NCI-H460 (cell line): Measurements from ENCODE around the gene RBM38. TPM values are rescaled to one million over a fixed set of nuclear protein-coding genes. Genes with fewer than 3 reads are reported as not detected.

Experiments used
- DNase-seq: peaks from one replicate; pipeline ENCODE4 v3.0.0-alpha.2; 2016; ENCODE audit warnings: low read depth; ENCODE audit errors: extremely low read depth
- total RNA-seq: library from RNA; depleted of rRNA; stranded (reverse); fragments of >200 nt; shearing (Covaris generic); gene quantifications from 2 replicates; pipeline ENCODE4 v1.2.3, GENCODE V29; 2014

RBM38 gene
- total RNA-seq, 1 experiment from 2014 or later: 18.2 TPM

DNA sequence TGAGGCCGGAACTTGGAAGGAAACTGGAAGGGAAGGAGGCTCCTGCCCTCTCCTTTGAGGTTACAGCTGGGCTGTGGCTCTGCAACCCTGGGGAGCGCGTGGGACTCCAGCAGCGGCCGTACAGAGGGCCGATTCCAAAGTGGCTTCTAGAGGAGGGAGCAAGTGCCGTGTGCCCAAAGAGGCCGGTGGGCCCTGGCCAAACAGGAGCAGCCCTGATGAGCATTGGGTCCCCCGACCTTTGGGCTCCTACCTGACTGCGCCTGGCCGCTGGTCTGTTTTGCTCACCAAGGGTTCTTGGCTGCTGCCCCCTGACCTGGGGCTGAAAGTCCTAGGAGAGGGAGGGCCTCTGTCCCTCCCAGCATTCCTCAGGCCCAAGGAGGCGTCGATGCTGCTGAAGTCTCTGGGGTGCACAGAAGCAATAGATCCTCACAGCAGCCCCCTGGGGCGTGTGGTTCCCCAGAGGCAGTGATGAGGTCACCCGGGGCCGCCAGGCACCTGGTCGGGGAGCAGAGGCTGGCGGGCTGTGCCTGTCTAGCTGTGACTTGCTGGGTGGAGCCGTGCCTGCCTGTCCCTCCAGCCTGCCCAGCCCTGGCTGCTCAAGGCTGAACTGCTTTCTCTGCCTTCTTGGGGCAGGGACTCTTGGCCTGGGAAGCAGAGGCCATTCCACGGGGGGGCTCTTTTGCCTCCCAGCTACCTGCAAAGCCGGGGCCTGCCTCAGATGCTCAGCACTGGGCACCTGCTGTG lies 9.8 kb downstream of the RBM38 start:
- DNase-seq: no peak

DNA sequence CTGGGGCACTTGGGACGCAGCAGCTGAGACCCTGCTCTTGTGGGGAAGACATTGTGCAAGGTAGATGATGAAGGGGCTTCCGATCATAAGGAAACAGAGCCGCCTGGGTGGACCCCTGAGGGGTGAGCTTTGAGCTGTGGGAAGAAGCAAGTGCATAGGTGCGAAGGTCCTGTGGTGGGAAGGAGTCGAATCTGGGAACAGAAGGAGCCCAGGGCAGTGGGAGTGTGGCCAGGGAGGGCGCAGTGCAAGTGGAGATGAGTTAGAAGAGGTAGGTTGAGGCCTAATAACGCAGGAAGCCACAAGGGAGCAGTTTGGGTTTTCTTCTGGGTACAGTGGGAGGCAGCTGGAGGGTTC lies 10.3 kb downstream of the RBM38 start:
- DNase-seq: no peak

DNA sequence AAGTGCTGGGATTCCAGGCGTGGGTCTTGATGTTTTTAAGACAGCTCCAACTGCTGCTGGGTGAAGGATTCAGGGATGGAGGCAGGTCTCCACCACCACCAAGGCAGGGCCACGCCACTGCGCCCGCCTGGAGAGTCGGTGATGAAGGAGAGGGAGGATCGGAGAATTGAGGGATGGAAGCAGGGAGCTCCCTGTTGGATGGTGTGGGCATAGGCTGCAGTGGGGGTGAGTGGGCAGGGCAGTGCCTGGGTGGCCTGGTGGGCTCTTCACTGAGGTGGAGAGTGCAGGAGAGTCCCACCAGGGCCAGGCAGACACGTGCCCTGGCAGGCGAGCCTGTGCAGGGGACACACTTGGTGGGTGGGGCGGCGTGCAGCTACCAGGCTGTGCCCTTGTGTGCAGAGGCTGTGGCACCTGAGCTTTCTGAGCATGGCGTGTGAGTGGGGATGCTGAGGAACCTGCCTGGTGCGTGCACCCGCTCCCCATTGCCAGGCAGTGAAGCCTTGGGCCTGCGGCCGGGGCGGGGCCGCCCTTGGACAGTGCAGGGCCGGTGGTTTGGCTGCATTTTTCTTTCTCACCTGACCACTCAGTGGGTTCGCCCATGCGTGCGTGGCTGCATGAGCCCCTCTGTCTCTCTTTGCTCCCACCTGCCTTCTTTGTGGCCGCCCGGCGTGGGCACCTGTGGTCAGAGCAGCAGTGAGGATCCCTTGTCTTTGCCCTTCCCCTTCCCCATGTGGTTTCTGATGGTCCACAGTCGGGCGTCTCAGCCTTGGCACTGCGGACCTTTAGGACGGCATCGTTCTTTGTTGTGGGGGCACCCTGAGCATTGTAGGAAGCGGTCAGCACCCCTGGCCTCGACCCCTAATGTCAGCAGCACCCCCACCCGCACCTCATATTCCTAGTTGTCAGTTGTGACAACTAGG lies 11.3 kb downstream of the RBM38 start:
- DNase-seq: no peak

DNA sequence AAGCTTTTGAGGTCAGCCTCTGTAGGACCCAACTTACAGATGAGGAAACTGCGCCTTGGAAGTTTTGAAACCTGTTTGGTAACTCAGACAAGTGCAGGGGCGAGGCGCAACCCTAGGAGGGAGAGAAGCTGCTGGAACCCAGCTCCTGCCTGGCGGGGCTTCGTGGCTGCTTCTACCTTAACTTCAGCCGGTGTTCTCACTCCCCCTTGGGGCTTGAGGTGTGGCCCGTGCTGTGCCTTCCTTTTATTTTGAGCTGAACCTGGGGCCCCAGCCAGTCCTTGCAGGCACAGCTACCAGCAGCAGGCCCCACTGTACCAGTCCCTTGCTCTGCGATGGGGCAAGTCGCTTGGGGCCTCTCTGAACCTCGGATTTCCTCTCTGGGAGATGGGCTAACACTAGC lies 12.0 kb downstream of the RBM38 start:
- DNase-seq: no peak

DNA sequence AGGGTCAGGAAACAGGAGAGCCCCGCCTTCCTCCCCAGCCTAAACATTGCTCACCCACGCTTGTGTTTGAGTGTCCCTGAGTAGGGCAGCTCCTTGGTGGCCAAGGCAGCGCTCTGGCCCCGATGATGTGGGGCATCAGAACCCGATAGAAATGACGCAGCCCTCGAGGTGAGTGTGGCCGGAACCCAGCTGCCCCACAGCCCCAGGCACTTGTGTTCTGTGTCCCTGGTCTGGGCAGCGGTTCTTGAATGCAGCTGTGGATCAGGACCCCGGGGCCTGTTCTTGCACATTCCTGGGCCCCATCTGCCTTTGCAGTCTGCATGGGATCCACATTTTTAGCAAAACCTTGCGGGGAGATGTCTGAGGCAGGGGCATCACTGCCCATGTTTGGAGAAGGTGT lies 12.8 kb downstream of the RBM38 start:
- no peak for DNase-seq

DNA sequence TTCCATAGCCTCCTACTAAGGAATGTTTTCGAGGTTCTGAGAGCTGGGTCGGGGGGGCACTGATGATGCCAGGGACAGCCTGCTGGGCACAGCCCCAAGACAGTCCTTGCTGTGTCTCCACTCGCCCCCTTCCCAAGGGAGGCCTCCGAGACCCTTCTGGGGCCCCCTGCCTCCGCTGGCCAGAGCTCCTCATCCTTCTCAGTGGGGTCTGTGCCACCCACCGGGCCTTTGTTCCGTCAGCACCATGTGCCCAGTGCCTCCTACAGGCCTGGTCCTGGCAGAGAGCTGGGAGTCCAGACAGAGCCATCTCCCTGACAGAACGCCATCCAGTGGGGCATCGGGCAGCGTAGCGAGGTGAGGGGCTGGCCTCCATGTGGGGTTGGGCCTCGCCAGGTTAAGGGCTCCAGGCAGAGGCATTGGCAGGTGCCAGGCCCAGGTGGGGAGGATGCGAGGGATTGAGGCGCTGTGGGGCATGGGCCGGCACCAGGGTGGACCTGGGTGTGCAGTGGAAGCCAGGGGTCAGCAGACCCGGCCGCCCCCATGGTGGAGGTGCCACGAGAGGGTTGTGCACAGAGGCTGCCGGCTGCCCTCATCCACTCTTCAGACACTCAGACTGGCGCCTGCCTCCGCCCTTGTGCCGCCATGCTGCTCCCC lies 13.3 kb downstream of the RBM38 start:
- DNase-seq: no peak

DNA sequence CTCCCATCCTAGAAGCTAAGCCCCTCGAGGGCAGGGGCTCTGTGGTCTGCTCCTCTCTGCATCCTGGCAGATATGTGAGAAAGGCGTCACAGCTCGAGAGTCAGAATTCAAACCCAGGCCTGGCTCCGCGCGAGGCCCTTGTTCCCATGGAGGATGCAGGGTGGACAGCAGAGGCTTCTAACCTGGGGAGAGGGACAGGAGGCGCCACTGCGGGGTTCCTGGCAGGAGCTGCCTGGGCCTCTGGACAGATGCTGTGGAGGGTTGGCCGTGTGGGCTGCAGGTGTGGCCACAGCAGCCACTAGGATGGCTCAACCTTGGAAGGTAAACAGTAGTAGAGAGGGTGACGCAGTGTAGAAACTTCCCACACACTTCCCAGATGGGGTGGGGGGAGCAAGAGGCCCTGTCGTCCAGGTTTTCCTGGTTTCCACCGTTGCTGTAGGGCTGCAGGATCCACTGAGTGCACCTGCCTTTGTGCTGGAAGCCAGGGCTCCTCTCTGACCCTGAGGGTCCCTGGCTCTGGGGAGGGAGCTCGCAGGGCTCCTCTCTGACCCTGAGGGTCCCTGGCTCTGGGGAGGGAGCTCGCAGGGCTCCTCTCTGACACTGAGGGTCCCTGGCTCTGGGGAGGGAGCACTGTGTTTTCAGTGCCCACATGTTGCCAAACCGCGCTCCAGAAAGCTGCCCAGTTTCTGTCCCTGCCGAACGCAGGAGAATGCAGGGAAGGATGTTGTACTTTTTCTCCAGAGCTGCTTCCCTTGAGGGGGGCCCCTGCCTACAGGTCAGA lies 14.2 kb downstream of the RBM38 start:
- no peak for DNase-seq

DNA sequence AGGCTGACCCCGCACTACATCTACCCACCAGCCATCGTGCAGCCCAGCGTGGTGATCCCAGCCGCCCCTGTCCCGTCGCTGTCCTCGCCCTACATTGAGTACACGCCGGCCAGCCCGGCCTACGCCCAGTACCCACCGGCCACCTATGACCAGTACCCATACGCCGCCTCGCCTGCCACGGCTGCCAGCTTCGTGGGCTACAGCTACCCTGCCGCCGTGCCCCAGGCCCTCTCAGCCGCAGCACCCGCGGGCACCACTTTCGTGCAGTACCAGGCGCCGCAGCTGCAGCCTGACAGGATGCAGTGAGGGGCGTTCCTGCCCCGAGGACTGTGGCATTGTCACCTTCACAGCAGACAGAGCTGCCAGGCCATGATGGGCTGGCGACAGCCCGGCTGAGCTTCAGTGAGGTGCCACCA lies 16.4 kb downstream of the RBM38 start:
- DNase-seq: no peak

DNA sequence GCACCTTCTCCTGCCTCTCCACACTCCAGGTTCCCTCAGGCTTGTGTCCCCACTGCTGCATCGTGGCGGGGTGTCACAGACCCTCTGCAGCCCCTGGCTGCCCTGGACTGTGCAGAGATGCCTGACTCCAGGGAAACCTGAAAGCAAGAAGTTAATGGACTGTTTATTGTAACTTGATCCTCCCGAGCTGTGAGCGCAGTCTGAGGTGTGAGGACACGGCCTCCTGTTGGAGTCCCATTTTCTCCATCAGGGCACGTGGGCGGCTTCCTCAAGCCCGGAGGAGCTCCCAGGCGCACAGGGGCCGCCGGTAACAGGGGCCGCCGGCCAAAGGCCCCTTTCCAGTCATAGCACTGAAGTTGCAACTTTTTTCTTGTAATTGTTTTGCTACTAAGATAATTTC lies 16.9 kb downstream of the RBM38 start:
- no peak for DNase-seq

DNA sequence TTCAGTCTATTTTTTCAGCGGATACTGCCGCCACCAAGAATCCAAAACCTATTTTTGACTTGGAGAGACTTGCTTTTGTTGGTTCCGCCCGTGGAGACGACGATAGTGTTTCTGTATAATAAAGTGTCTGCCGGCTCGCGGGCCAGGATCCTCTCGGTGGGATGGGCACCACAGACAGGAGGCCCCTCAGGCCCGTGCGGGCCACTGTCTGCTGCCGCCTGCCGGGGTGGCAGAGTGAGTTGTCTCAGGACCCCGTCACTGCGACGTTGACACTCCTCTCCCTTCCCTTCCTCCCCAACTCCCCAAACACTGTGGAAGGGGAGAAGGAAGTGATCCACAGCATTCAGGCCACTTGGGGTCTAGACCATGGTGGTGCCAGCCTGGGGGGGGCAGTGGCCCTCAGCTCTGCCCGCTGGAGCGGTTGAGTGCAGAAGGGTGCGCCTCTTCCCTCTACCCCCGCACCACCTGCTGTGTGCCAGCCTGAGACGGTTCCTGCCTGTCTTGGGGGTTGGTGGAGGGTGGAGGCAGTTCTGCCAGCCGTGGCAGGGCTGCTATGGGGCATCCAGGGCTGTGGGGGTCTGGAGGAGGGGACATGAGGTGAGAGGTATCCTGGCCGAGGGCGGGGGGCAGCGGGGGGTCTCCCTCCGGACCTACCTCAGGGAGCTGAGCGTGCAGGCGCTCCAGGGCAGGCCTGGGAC lies 17.5 kb downstream of the RBM38 start:
- DNase-seq: no peak

DNA sequence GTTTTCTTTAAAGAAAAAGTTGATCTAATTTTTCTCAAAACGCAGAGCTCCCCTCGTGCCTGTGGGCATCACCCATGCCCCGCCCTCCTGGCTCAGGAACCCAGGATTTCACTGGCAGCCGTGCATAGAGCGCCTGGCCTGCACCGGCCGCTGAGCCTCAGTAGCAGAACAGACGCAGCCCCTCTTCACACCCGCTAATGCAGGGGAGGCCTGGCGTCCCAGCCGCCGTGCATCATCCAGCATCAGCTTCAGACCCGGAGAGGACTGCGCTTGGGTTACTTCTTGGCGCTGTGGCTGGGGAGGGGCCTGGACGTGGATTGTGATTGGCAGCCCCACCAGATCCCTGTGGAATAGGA lies 18.1 kb downstream of the RBM38 start:
- DNase-seq: no peak

DNA sequence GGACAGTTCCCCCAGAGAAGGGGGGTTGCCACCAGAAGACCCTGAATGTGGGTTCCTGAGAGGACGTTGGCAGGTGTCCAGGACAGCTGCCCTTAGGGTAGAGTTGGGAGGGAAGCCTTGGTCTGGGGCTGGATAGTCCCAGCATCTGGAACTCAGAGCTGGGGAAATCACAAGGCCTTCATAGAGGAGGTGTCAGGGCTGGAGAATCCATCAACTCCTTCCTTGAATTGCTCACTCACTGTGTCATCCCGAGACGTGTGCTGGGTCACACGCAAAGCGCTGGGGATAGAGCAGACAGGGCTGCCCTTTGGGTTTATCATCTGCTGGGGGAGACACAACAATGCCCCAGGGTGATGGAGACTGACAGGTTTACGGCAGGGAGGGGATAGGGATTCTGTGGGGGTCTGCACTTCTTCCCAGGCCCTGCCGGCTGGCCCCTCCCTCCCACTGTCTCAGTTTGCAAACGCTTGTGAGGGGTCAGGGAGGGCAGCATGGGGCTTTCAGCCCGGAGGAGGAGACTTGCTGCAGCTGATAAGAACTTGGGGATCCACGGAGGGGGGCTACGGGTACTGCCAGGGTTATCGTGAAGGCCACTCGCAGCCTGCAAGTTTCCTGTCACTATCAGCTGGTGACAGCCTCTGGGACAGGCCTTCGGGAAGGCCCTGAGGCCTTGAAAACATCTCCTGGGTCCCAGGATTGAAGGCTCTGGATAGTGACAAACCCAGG lies 18.6 kb downstream of the RBM38 start:
- DNase-seq: no peak

DNA sequence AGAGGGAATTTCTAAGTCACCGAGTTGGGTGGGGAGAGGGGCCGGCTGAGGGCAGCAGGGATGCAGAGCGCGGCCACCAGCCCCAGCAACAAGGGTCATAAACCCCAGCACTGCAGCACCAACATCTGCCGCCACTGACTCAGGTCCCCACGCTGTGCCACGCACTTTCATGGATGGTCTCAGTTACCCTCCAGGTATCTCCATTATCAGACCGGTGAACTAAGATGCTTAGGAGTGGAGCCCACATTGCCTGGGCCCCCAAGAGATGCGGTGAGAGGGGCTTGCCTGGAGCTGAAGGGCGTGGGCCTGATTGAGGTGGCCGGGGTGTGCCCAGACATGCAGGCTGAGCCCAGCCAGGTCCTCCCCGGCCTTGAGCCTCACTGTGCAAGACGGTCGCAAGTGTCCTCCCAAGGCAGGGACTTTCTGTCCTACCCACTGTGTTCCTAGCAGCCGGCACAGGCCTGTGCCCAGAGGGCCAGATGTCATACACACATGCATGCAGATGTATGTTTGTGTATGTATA lies 19.3 kb downstream of the RBM38 start:
- no peak for DNase-seq

DNA sequence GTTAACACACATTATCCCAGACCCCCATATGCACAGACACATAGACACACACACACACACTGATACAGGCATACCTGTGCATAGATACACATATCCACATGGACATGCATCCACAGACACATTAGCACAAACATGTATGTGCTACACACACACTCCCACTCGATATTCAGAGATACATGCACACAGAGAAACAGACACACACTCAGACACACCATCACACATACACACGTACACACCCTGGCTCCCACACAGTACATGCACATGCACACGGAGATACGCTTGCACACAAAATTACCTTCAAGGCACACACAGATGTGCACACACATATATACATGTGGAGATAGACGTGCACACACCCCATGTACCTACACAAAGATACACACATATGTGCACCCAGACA lies 19.7 kb downstream of the RBM38 start:
- no peak for DNase-seq

DNA sequence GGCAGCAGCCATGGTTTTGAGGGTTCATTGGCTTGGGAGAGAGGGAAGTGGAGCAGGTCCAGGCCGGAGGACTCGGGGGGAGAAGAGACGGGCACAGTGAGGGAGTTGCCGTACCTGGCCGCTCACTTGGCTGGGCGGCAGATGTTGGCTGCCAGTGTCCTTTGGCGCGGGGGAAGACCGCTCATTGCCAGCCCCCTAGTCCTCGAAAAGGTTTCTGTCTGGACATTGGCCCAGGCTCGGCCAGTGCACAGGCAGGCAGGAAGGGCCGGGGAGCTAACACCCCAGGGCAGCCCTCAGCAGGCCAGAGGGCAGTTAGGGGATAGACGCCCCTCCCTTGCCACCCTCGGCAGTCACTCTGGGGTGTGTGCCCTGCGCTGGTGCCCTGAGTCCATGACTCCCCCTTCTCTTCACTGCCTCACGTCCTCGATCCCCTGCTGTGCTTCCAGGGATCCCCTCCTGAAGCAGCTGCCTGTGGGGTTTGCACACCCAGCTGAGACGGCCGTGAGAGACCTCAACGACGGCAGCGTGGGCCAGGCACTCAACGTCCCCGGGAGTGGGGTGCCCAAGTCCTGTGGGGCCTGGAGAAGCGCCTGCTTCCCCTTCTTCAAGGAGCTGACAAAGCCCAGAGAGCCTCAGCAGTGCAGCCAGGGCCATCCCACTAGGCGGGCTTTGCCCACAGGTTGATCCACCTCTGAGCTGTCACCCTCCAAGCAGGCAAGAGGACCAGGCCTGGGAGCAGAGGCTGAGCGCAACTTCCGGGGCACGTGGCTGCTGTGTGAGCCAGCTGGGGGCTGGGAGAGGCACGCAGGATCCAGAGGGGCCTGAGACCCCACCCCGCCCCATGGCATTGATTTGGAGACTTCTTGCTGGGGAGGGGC lies 20.4 kb downstream of the RBM38 start:
- DNase-seq: no peak

DNA sequence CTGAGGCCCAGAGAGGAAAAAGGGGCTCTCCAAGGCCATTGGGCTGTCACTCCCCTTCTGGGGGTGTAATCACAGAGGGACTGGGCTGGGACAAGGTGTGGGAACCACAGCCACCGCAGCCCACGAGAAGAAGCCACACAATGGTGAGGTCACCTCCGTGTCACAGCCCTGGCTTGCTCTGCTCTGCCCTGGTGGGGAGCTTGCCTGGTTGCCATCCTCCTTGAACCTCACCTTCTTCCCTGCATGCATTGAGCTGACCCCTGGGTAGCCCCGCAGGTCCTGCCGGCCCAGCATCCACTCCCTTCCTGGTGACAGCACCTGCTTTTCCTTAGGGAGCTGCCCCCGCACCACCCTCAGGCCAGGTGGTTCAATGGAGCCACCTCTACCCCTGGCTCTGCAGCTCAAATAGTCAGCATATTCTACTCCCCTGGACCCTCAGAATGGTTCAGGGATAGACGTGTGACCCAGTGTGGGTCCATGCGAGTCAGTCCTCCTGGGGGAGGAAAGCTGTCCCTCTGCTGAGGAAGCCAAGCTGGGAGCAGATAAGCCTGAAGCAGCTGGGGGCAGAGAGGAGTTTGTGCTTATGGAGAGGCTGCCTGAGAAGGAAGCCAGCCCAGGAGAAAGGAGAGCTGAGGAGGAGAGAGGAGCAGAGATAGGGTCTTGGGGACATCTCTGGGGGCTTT lies 21.3 kb downstream of the RBM38 start:
- DNase-seq: no peak

DNA sequence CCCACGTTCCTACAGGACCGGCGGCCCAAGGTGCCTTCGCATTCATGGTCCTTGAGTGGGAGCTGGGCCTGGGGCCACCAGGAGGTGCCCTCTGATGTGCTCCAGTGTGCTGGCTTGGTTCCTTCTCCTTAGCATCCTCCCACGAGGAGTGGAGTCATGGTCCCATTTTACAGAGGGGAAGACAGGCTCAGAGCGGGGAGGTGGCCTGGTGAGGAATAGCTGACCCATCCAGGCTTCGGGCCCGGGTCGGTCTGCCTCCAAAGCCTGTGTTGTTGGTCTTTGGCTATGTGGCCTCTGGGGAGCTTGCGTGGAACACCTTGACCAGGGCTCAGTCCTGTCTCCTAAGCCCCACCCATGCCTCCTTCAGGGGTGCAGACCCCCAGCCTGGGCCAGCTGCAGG lies 22.8 kb downstream of the RBM38 start:
- DNase-seq: no peak
